NCI-H1930 (cell line): Measurements from ENCODE around the gene ERN1.

Experiments
- DNase-seq, 2 experiments: peaks; one replicate each; lab custom pipeline; 2025; lab: John Stamatoyannopoulos, UW

Gene ERN1

DNA sequence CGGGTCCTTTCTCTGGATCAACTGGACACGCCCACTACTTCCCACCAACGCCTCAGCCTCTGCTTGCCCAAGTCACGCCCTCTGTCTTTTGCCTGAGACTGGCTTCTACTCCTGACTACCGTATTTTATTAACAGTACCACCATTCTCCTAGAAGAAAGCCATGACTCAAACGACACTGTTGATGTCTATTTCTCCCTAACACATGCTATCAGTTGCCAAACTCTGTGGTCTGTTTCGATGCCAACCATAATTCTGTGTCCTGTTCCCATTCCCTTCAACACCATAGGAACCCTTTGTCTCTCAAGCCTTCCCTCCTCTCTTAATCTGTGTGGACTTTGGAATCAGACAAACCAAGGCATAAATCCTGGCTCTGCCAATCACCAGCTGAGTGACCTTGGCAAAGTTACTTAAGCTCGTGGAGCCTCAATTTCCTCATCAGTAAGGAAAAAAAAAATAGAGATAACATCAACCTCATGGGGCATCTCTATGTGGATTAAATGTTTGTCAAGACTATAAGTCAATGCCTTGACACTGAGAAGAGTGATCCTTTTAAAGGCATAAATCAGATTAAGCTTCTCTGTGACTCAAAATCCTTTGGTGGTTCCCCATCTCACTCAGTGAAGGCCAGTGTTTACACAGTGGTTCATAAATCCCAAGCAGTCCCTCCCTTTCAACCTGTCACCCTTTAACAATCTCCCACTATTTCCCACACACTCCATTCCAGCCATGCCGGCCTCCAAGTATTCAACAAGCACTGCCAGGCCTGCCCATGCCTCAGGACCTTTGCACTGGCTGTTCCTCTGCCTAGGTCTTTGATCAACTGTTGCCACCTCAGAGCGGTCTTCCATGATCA is 45.6 kb downstream of the ERN1 start:
- DNase-seq = no peak

DNA sequence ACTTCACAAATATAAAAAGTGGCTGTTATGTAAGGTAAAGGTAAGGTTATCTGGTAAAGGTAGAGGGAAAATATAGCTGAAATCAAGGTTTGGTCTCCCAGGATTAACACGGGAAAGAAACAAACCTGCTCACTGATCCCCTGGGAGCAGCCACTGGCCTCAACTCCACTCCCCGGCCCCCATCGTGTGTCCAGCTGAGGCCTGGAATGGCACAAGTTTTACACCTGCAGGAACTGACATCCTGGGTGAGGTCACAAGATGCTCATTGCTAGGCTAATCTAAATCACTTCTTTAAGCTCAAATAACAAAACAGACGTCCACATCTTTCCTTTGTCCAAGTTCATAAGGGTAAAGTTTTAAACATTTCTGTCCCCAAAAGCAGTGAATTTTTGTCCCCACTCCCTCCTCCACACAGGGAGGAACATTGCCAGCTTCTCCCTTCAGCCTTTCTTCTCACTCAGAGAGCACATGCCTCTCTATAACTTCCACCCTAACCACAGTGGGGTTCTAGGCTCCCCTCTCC is 46.3 kb downstream of the ERN1 start:
- DNase-seq = no peak

DNA sequence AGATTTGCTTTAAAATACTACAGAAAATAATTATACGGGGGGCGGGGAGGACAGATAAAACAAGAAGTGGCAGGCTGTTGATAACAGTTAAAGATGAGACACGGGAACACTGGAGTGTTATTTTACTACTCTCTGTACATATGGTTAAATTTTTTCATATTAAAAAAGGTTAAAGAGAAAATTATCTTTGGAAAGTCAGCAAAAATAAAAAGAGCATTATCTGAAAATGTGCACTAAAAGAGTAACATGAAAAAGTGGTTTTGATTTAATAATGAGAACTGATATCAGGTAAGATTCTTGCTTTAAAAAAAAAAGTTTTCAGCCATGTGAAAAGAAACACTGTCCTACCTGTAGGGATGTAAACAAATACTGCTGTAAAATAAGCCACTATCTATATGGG is 46.9 kb downstream of the ERN1 start:
- no peak for DNase-seq

DNA sequence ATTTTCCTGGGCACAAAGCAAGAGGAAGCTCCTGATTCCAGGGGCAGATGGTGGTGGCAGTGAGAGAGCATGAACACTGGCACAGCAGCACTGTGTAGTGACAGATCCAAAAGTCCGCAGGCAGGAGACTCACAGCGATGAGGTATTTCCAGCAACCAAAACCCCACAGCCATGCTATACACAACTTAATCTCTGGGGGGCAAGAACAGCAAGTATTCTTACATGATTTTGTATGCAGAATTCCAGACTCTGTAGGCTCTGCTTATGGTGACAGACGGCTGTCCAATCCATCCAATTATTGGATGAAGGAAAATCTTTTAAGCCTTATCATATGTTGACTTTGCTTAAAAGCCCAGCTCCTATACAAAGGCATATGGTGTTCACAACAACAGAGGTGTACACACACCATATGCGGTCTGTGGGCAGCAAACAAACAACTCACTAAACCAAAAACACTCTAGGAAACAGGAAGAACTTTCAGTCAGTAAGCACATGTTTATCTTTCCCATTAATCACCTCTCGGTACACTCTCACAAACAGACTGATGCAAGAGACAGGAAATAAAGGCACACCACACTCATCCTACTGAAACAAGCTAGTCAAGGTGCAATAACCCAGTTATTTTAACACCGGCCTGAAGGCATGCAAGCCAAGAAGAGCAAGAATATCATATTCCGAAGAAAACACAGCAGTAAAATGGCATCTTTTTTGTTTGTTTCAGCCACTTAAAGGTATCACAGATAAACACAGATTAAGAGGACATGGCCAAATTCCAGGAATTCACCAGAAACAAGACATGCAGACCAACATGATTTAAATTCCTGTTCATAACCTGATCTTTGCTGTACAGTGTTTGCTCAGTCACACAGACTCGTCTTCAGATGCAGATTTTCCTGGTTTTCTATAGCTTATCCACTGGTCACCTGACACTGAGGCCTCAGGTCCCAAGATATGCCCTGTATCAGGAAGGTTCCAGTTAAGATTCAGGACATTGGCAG is 47.8 kb downstream of the ERN1 start:
- peak; percentile 40 to 80 for DNase-seq

DNA sequence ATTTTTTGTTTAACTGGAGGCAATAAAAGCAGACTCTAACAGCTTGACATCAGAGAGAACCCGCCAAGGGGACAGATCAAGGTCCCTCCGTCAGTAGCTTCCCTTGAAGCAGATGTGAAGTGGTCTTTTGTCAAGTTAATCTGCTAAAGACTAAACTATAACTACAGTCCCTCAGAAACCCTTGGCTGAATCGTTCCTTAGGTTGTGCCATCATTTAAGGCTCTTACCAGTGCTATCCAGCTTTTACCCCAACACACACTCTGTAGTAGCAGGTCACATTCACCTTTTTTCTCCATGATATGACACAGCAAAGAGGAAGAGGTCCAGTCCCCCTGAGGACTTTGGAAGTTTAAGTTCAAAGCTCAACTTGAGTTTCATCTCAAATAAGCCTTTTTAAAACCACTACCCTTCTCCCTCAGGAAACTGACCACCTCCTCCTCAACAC is 49.7 kb downstream of the ERN1 start:
- DNase-seq = no peak

DNA sequence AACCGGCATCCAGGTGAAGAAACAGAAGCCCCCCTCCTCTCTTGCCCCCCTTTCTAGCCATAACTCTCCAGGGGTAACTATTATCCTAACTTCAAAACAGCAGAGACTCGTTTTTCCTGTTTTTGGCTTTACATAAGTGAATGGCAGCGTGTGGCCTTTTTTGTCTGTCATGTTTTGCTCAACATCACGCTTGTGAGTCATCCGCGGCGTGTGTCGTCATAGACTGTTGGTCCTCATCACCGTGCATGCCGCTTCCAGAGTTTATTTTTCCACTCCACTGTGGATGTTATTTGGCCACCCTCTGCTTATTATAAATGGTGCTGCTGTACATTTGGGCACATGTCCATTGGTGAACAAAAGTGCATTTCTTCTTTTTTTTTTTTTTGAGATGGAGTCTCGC is 52.6 kb downstream of the ERN1 start:
- DNase-seq = no peak

DNA sequence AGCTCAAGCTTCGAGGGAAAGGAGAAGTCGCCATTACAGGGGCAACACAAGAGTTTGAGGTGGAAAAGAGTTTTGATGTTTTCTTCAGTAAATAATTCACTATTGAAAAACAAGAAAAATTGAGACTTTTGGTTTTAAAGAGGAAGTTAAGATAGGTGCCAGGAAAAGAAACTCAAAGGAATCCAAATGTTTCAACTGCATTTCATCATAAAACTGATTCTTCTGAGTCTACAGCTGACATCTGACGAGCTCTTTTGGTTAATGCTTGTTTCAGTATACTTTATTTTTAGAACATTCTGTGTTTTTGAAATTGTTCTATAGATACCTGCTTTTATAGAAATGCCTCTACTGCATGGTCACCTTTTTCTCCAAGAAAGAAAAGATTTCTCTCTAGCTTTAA is 54.0 kb downstream of the ERN1 start:
- no peak for DNase-seq

DNA sequence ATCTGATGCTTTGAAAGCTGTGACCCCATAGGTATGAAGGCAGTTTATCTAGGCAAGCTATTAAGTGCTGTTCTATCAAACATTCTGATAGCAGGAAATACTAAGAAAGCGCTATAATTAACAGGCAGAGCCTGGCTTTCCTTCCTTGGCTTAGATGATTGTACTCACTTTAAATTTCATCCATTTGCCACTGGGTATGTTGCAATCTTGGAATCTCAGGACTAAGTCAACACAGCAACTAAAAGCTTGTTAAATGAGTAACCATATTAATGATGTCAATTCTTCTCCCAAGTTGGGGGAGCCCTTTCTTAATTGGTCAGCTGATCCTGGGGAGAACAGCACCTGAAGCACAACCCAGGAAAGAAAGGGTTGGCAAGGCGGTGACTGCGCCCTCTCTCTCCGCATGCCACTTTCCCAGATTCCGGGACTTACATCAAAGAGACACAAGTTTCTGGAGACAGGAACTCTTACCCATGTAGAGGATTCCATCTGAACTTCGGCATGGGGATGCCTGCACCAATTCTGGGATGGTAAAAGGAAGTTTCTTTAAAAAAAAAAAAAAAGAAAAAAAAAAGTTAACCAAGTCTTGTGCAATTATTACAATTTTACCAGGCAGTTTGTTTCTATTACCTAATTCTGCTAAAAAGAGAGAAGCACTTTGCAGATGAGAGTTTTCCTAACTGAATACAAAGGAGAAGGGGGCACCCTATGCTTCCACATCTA is 55.1 kb downstream of the ERN1 start:
- no peak for DNase-seq

DNA sequence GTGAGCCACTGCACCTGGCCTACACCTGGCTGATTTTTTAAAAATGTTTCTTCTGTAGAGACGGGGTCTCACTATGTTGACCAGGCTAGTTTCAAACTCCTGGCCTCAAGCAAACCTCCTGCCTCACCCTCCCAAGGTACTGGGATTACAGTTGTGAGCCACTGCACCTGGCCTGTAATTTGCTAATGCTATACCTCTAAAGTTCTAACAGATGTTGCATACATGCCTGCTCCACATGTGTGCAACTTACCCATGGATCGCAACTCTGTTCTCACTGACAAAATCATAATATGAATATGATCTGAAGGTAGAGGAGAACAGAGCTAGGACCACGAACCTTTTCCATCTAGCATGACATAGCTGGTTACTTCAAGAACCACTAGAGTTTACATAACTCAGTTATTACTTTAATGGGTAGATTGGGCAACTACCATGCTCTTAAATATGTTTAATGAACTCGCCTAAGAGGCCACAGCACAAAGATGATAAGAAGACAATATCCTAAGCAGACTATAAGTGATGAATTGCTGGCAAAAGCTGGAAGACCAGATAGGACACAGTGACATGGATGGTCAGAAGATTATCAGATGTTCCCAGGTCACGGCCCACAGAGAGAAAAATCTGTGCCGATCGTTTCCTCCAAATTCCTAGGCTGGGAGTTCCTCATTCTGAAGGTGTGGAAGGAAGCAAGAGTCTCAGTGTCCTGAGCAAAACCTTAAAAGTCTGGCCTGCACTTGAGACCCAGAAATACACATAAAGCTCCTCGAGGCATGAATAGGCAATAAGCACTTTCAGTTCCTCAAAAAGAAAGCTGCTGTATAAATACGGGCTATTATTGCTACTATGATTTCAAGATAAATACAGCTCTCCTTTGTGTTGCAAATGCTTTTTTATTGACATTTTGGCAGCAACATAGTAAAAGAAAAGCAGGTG is 55.9 kb downstream of the ERN1 start:
- DNase-seq = no peak

DNA sequence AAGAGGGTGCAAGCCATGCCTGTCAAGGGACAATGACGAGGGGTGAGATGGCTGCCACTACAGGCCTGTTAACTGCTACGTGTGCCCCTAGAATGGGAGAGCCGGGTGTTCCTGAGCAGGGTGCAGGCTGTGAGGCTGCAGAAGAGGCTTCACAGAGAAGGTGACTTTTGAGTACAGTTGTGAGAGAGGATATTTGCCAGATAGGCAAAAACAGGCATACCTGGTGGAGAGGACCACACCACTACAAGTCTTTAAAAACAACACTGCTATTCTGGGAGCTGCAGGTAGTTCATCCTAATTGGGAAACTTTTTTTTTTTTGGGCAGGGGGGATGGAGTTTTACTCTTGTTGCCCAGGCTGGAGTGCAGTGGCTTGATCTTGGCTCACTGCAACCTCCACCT is 58.8 kb downstream of the ERN1 start:
- no peak for DNase-seq

DNA sequence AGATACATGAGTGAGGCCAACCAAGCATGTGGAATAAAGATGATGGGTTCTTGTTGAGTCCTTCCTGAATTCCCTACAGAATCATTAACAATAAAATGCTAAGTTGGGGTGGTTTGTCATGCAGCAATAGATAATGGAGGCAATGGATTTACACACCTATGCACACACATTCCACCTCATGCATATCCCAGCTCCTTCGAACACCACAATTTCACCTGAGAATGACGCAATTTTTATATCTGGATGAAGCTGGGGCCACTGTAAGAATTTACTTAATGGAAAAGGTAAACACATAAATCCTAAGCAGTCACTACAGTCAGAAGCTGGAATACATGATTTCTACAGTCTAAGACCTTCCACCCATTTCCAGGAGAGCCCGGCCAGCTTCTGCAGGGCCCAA is 59.7 kb downstream of the ERN1 start:
- no peak for DNase-seq

DNA sequence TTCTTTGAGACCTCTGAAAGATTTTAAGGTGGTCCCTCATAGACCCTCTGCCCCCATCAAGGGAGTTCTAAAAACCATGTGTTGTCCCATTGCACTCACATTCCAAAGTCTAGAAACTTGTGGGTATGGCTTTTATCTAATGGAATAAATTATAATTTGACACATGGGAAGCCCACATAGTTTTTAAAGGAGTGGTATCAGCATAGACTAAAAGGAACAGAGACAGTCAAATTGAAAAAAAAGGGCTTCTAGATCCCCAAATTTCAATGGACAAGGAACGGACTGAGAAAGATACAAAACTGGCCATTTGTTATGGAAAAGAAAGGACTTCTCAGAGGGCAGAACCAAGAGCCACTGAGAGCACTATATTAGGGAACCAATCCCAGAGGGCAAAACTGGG is 60.8 kb downstream of the ERN1 start:
- DNase-seq = no peak

DNA sequence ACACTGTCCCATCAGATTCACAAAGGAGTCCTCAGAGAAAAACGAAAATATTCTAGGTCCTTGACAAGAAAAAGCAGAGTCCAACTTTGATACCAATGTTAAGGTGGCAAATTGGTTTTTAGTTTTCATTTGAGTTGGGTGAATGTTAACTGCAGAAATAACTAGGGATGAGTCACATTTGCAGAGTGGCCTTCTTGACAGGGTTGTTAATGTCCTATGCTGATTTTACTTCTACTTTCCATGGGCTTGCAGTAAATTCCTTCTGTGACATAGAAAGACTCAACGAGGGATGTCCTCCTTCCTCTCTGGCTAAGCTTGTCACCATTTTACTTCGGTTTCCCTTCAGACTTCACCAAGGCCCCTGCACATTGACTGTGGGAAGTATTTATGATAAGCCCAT is 62.3 kb downstream of the ERN1 start:
- no peak for DNase-seq

DNA sequence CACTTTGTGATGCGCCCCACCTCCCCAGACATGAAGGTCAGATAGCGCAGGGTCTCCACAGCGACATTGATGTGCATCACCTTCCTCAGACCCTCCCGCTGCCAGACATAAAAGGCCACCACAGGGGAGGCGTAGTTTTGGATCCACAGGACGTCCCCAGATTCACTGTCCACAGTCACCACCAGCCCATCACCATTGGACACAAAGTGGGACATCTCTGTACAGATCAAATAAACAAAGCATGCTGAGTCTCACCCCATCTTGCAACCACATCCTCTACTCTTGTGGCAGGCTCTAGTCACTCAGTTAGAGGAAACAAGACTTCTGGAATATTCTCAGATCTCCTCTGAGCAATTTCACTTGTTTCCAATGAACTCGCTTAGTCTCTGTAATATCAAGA is 63.2 kb downstream of the ERN1 start:
- no peak for DNase-seq

DNA sequence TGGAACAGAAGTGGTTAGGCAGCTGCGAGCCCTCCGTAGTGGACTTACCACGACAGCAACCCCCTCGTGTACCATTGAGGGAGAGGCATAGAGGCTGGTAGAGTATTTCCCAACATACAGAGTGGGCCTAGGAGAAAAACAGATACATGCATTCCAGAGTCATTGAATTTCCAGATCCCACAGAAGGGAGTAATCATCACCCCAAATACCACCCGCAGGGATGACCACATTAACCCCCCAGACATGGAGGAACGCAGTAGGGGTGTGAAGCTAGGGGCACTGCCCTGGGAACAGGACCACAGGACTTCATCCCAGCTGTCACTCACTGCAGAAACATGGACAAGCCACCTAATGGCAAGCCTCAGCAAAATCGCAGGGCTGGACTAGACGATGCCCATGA is 64.8 kb downstream of the ERN1 start:
- no peak for DNase-seq

DNA sequence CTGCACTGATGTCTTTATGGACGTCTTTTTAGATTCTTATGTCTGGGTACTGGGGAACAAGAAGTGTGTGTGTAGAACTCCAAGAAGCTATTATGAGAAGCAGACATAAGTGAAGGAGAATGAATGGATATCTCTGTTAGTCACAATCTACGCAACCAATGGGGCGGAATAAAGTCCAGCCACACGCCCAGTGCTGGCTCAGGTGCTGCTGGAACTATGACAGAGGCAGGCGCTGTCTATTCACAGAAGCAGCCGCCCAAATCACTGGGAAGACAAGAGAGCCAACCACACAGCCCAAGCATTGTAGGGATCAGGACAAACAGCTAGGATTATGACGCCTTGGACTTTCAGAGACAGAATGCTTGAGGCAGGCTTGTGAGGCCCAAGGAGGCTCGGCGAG is 65.6 kb downstream of the ERN1 start:
- no peak for DNase-seq

DNA sequence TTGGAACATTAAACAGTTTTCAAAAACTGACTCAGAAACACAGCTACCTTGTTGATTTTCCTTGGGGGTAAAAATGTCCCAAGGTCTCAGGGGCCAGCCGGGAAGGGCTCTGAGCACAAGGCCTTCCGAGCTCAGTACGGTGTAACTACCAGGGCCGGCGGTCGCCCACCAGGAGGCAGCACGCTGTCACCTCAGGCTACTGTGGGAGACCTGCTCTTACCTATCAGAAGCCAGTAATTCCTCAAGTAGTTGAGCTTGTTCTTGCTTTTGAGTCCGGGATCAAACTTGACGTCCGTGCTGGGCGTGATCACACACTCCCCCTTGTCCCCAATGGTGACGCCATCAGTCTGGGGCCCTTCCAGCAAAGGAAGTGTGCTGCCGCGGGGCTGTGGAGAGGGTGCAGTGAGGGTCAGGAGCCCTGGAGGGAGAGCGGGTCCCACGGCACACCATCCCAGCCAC is 66.1 kb downstream of the ERN1 start:
- DNase-seq = no peak

DNA sequence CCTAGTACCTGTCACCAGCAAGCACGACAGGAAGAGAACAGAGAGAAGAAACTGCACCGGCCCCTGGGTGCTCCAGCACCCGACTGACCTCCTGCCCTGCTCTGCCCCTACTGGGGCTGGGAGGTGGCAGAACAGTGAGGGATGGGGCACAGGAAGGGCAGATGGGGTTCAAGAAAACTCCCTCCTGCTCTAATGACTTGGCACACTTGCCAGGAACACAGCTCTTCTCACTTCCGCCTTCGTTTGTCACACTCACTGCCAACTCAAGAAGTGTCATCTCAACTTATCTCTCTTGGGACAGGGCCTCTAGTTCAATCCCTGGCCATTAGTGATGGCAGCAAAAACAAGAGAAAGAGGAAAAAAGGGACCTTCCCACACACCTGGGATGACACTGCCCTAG is 66.9 kb downstream of the ERN1 start:
- DNase-seq = no peak

DNA sequence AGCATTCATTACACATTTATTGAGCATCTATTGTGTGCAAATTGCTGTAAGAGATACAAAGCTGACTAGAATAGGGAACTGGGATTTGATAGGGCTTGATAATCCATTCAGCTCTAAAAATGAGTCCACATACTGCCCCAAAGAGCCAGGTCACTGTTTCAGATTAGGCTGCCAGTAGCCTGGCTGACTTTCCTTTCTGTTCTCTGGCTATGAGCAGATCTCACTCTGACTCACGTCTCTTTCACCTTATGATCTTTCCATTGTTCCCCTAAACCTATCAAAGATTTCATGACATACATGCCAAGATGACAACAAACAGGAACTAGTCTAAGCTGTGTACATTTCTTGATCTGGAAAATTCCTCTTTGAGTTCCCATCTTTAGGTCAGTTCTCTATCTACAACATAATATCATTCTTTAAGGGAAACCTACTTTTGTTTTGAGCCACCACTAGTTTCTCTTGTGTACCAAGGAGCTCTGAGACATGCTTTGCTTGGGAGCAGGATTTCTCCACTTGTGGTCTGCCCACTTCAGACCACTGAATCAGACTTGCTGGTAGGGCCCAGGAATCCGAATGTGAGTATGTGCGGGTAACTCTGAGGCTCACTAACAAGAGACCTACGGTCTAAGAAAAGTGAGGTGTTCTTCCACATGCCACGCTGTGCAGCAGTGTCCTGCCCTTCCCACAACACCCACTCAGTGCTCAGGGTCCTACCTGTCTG is 68.6 kb downstream of the ERN1 start:
- no peak for DNase-seq

DNA sequence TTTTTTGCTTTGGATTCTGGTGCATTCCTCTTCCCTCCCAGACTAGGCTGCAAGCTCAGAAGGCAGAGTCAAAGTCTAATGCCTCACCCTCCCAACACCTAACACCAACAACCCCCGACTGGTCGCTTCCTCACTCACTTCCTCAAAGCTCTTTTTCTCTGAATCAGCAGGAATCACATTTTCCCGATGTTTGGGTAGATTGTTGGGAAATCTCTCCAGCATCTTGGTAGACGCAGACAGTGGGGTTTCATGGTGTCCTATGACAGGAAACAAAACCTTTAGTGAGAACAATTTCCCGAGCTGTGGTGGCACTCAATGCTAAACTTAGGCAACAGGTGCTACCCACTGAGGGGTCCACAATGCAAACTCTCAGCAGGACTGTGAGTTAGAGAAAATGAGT is 69.6 kb downstream of the ERN1 start:
- no peak for DNase-seq
